ENCODE data around the gene B3GLCT.

GRCh38 chr13:31192306-31192705 is 7.5 kb upstream of the B3GLCT start:
- TF ChIP-seq EZH2 (IDR thresholded peaks at IDR 0.05) (no peak), FOXP2 (optimal IDR thresholded peaks at IDR 0.05; ENCODE audit: control extremely low read depth, extremely low read length, insufficient read depth) (no peak)

Measured in SK-N-MC (cell line).